Endothelial cell of umbilical vein (primary cell): ENCODE results near the gene SENP6. TPM values are rescaled to one million over a fixed set of nuclear protein-coding genes. Genes with fewer than 3 reads are reported as not detected.

Experiments used
- BruUV-seq: library from RNA; stranded (reverse); fragments of 400-500 nt; replicated peaks from 2 replicates; lab custom pipeline; 2021; lab: Mats Ljungman, UMichigan
- CTCF ChIA-PET: fragments of 300-600, 350-600 bp; sonication (Branson Sonifier 250); formaldehyde crosslinking; loops from one replicate; lab custom pipeline; 2021; ENCODE audit warnings: antibody characterized with exemption, inconsistent platforms; lab: Charles Lee
- POLR2A ChIA-PET: fragments of 300-600, 350-600 bp; sonication (Branson Sonifier 250); formaldehyde crosslinking; loops from one replicate; lab custom pipeline; 2021; ENCODE audit warnings: antibody characterized with exemption, inconsistent platforms; lab: Charles Lee
- DNase-seq: peaks from one replicate; pipeline ENCODE4 v3.0.0-alpha.2; 2011; ENCODE audit warnings: low read depth, low spot score
- FAIRE-seq: peaks from 2 replicates; lab custom pipeline; 2011; peaks lifted over from hg19 to GRCh38; lab: Jason Lieb, UNC
- H2AFZ ChIP-seq: 2 replicates; pipeline ENCODE4 v1.6.0; 2012; ENCODE audit warnings: low read depth, low read length, control low read depth, inconsistent platforms
- H3K27ac ChIP-seq: 2 replicates; pipeline ENCODE4 v1.5.1; 2011; ENCODE audit warnings: low read depth, mild to moderate bottlenecking, control low read depth, low read length, moderate library complexity; ENCODE audit not compliant: insufficient read depth
- H3K27me3 ChIP-seq, 2 experiments: 2 replicates each; pipeline versions ENCODE4 v1.6.0 to v1.6.1; 2011; ENCODE audit warnings: low read length in 2 of 2, mixed read lengths in 1 of 2; ENCODE audit not compliant: control insufficient read depth in 2 of 2, insufficient read depth in 2 of 2
- H3K36me3 ChIP-seq, 2 experiments: 2 replicates in 1 of 2; 3 replicates in 1 of 2; pipeline ENCODE4 v1.5.1; 2011; ENCODE audit warnings: low read length in 2 of 2, mild to moderate bottlenecking in 1 of 2, moderate library complexity in 1 of 2; ENCODE audit not compliant: control insufficient read depth in 2 of 2, insufficient read depth in 2 of 2; ENCODE audit errors: extremely low read depth in 1 of 2
- H3K4me1 ChIP-seq: 3 replicates; pipeline ENCODE4 v1.5.1; 2011; ENCODE audit warnings: mild to moderate bottlenecking, low read length; ENCODE audit not compliant: control insufficient read depth, insufficient read depth; ENCODE audit errors: extremely low read depth
- H3K4me2 ChIP-seq: 2 replicates; pipeline ENCODE4 v1.6.1; 2011; ENCODE audit warnings: low read length, control low read depth, mixed read lengths; ENCODE audit not compliant: insufficient read depth
- H3K4me3 ChIP-seq, 3 experiments: fragments of 200-600 bp in 1 of 3; sonication (generic), shearing (Covaris generic) in 1 of 3; replicated peaks in 1 of 3; 2 replicates each; pipeline ENCODE4 v1.5.1; 2011 to 2016; ENCODE audit warnings: control low read depth in 3 of 3, low read length in 3 of 3, mild to moderate bottlenecking in 2 of 3, inconsistent platforms in 1 of 3, low read depth in 1 of 3, moderate library complexity in 1 of 3; ENCODE audit not compliant: insufficient read depth in 1 of 3
- H3K79me2 ChIP-seq: 2 replicates; pipeline ENCODE4 v1.6.0; 2012; ENCODE audit warnings: low read length, inconsistent platforms; ENCODE audit not compliant: control insufficient read depth, insufficient read depth
- H3K9ac ChIP-seq: replicated peaks from 2 replicates; pipeline ENCODE3; 2011; ENCODE audit warnings: low read length, control low read depth; ENCODE audit not compliant: insufficient read depth; ENCODE audit errors: extremely low read depth
- H3K9me1 ChIP-seq: replicated peaks from 3 replicates; pipeline ENCODE4 v1.6.0; 2011; ENCODE audit warnings: mild to moderate bottlenecking, low read length; ENCODE audit not compliant: control insufficient read depth, insufficient read depth; ENCODE audit errors: extremely low read depth
- H3K9me3 ChIP-seq: replicated peaks from 2 replicates; pipeline ENCODE4 v1.5.1; 2012; ENCODE audit warnings: low read length, inconsistent platforms; ENCODE audit not compliant: control insufficient read depth, insufficient read depth
- H4K20me1 ChIP-seq: replicated peaks from 2 replicates; pipeline ENCODE3; 2011; ENCODE audit warnings: mild to moderate bottlenecking, low read length; ENCODE audit not compliant: control insufficient read depth, insufficient read depth; ENCODE audit errors: extremely low read depth
- EZH2 ChIP-seq: IDR thresholded peaks from 2 replicates; pipeline ENCODE4 v1.6.1; 2012; ENCODE audit warnings: borderline replicate concordance, low read depth, mild to moderate bottlenecking, moderate library complexity, low read length, inconsistent platforms; ENCODE audit not compliant: severe bottlenecking
- FOS ChIP-seq: IDR thresholded peaks from 2 replicates; pipeline ENCODE4 v1.6.1; 2011; ENCODE audit warnings: mild to moderate bottlenecking, low read length, moderate library complexity, borderline replicate concordance; ENCODE audit not compliant: insufficient read depth
- JUN ChIP-seq: IDR thresholded peaks from 2 replicates; pipeline ENCODE4 v1.6.1; 2011; ENCODE audit warnings: borderline replicate concordance, low read depth; ENCODE audit not compliant: insufficient read length, insufficient read depth
- MAX ChIP-seq: IDR thresholded peaks from 2 replicates; pipeline ENCODE4 v1.6.1; 2011; ENCODE audit not compliant: insufficient read depth, insufficient read length
- MYC ChIP-seq: IDR thresholded peaks from one replicate; pipeline ENCODE4 v1.6.1; 2011; ENCODE audit warnings: mild to moderate bottlenecking, low read depth, low read length
- POLR2A ChIP-seq: IDR thresholded peaks from 2 replicates; pipeline ENCODE4 v1.6.1; 2012; ENCODE audit warnings: low read depth, mild to moderate bottlenecking, control low read depth, low read length
- POLR2AphosphoS5 ChIP-seq: IDR thresholded peaks from 2 replicates; pipeline ENCODE4 v1.6.1; 2012; ENCODE audit warnings: low read depth, mild to moderate bottlenecking, control low read depth, low read length, moderate library complexity; ENCODE audit not compliant: insufficient read depth
- dilution Hi-C: fragments of 300-500 bp; cut with MboI; formaldehyde crosslinking; loops from one replicate; pipeline ENCODE4 v1.15.0; 2019; ENCODE audit warnings: low sequenced_read_pairs; ENCODE audit not compliant: extremely low pct_ligation_motif_present
- intact Hi-C: fragments of 100-400 bp; cut with micrococcal nuclease; formaldehyde crosslinking; loops from one replicate; pipeline ENCODE4 v1.10.0; 2022
- polyA plus RNA-seq, 4 experiments: library from polyadenylated mRNA; depleted of rRNA in 3 of 4; stranded (reverse) in 3 of 4; unstranded in 1 of 4; fragments of >200 nt; gene quantifications; 2 replicates each; pipeline versions ENCODE4 v1.2.1 to v1.2.3, GENCODE V29; 2011 to 2012; ENCODE audit warnings: missing spikeins in 1 of 4
- total RNA-seq: library from RNA; stranded (reverse); gene quantifications from 2 replicates; pipeline ENCODE4 v1.2.3, GENCODE V29; 2021
- TF ChIP-seq, protein P1 (sequence below), 2 donors: IDR thresholded peaks; 1 replicate in 1 of 2; 2 replicates in 1 of 2; pipeline ENCODE4 v1.5.1; 2011; ENCODE audit warnings: low read length in 2 of 2, mild to moderate bottlenecking in 2 of 2, moderate library complexity in 2 of 2, control low read depth in 1 of 2, inconsistent platforms in 1 of 2, low read depth in 1 of 2; ENCODE audit not compliant: insufficient read depth in 1 of 2; ENCODE audit errors: extremely low read depth in 1 of 2

The SENP6 gene
- total and polyA plus RNA-seq, 2 donors (not counting 3 experiments of a cell fraction or from before 2014, with no cell fraction given) = 11.5 to 99.1 TPM

DNA sequence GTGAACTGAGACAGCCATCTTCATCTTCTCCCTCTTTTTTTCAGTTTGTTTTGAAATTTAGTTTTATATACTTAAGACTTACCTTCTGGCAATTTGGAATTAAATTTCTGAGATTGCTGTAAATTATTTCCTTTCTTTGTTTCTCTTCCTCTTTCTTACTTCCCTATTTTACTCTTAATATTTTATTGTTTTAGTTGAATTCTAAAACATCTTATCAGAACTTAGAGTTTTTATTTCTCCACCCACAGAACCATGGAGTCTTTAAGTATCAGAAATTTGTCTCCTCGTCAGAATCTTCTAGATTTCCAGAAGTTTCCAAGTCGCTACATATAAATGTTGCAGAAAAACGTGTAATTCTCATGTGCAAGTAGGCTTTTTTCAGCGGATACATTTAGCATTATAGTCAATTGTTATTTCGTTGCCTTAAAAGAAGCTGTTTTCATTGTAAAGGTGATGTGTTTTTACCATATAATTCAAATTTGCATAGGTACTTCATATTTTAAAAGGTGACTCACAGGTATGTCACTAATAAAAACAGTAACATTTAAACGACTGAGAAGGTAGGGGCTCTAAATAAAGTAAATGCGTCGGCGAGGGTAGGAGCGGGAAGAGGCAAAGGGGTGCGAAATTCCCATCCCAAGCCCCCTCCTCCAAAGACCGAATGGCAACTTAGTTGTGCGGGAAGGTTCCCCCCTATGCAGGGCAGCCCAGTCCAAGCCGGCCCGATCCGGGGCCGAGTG lies 146.5 kb downstream of the SENP6 start:
- H3K9ac ChIP-seq = peak overlapping the region; percentile 84
- peaks cover 37% of the 10 kb centered on the region for H3K79me2 ChIP-seq
- peak overlapping the region; percentile 70 for H3K27ac ChIP-seq
- H2AFZ ChIP-seq = peak overlapping the region; percentile 99
- H3K27me3 ChIP-seq = no peaks in the 10 kb centered on the region
- H3K9me3 ChIP-seq = no peaks in the 10 kb centered on the region
- H4K20me1 ChIP-seq = no peaks in the 10 kb centered on the region
- H3K9me1 ChIP-seq = no peaks in the 10 kb centered on the region
- intact Hi-C loops = loop anchor here (2.0 kb wide), 2 partner anchors 29 to 103 kb away; no protein-coding TSS in a partner anchor
- FAIRE-seq (no peak), DNase-seq (no peak)
- ChIA-PET POLR2A (no interaction called here), CTCF (no interaction called here)
- no peaks in the 10 kb centered on the region for H3K36me3 ChIP-seq
- H3K4me3 ChIP-seq = peak overlapping the region; percentile 83 to 97 (median 96)
- H3K4me2 ChIP-seq = peak overlapping the region; percentile 72
- H3K4me1 ChIP-seq = peaks cover 37% of the 10 kb centered on the region
- no TSS peak for BruUV-seq
- dilution Hi-C loops = no loop called here
- TF ChIP-seq, protein P1, sequence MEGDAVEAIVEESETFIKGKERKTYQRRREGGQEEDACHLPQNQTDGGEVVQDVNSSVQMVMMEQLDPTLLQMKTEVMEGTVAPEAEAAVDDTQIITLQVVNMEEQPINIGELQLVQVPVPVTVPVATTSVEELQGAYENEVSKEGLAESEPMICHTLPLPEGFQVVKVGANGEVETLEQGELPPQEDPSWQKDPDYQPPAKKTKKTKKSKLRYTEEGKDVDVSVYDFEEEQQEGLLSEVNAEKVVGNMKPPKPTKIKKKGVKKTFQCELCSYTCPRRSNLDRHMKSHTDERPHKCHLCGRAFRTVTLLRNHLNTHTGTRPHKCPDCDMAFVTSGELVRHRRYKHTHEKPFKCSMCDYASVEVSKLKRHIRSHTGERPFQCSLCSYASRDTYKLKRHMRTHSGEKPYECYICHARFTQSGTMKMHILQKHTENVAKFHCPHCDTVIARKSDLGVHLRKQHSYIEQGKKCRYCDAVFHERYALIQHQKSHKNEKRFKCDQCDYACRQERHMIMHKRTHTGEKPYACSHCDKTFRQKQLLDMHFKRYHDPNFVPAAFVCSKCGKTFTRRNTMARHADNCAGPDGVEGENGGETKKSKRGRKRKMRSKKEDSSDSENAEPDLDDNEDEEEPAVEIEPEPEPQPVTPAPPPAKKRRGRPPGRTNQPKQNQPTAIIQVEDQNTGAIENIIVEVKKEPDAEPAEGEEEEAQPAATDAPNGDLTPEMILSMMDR (IDR thresholded peaks at IDR 0.05; ENCODE audit: extremely low read depth in 1 of 2, insufficient read depth in 1 of 2, low read depth in 1 of 2, low read length in 2 of 2) = no peak
- TF ChIP-seq EZH2 = no peak
- no peak for TF ChIP-seq POLR2AphosphoS5
- TF ChIP-seq JUN = no peak
- no peak for TF ChIP-seq MAX
- no peak for TF ChIP-seq FOS
- TF ChIP-seq MYC = no peak
- TF ChIP-seq POLR2A = no peak
